HG03196 (cell line): ENCODE measurements around the gene PKD1.
"Not testable (repeated sequence)": the region's sequence is repeated elsewhere in the genome, so short reads cannot be mapped to it uniquely, and the experiment has no call there.

Source experiments
- ATAC-seq: cut with Tn5 transposase; IDR thresholded peaks from one replicate; pipeline ENCODE4 v1.9.1; 2021; ENCODE audit not compliant: unreplicated experiment

The PKD1 gene

DNA sequence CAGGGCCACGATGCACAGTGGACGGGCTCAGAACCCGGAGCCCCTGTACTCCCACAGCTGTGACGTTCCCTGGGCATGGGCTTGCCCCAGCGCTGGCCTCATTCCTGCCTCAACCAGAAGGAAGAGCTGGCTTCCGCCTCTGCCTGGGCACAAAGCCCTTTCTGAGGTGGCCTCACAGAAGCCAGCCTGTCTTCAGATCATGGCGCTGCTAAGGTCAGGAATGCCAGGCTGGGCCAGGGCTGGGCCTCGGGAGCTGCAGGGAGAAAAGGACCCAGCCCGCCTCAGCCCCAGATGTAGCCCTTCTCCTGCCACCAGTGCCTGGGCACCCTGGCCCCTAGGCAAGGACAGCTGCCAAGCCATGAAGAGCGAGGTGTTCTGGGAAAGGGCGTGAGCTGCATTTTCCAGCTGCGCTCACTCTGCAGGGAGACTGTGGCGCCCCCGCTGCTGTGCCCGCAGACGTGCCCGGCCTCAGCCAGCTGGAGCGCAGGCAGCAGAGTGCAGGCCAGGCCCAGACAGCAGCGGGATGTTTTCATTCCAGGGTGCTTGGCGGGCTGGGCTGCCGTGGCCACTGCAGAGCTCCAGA is 9.4 kb downstream of the PKD1 start:
- not testable (repeated sequence) for ATAC-seq

DNA sequence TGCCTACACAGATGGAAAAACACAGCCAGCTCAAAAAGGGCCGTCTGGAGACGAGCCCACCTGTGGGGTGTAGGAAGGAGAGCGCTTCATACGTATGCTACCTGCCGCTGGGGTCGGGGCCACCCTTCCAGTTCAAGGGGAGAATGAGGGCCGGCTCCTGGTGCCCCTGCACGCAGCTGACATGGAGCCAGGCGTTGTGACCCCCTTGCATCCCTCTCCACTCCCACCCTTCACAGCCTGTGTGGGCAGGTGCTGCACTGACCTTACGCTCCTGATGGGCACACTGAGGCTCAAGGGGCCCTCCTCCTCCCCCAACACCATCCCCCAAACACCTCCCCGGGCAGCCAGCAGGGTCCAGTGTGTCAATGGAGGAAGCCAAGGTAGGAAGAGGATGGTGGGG is 10.1 kb downstream of the PKD1 start:
- not testable (repeated sequence) for ATAC-seq

DNA sequence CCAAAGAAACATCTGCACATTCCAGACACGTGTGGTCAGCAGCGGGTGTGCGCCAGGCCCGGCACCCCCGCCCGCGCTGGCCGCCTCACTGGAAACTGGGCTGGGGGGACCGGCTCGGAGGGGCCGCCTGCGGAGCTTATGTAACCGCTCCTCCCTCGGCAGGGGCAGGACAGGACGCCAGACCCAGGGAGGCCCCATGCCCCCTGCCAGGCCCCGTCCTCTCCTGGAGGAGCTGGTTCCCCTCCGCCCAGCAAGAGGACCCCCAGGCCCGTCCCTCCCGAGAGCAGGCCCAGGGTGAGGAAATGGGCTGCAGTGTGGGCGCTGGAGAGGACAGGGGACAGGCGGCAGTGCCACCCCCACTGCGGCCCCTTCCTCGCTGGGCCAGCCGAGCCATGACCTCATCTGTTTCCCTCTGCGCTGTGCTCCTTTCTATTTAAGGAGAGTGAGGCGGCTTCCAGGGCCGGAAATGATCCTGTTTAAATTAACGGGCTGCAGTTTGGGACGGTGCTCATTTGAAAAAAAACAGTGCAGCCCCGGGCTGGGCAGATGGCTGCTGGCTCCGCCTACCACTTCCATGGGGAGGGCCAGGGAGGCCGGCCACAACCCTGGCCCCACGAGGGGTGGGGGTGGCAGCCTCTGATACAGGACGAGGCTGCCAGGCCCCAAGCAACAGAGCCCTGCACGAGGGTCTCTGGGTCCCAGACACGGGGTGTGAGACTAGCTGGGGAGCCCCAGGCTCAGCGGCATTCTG is 10.8 kb downstream of the PKD1 start:
- not testable (repeated sequence) for ATAC-seq

DNA sequence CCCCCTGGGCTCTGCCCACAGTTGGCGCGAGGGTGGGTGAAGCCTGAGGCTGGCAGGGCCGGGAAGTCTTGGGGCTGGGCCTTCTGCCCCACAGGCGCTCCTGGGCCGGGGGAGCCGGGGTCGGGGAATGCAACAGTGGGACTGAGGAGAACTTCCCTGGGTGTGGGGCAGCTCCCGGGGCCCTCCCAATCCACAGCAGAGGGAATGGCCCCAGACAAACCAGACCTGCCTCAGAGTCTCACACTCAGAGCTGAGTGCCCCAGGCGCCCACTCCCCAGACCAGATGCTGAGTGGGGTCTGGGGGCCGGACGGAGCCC is 11.4 kb downstream of the PKD1 start:
- ATAC-seq = not testable (repeated sequence)

DNA sequence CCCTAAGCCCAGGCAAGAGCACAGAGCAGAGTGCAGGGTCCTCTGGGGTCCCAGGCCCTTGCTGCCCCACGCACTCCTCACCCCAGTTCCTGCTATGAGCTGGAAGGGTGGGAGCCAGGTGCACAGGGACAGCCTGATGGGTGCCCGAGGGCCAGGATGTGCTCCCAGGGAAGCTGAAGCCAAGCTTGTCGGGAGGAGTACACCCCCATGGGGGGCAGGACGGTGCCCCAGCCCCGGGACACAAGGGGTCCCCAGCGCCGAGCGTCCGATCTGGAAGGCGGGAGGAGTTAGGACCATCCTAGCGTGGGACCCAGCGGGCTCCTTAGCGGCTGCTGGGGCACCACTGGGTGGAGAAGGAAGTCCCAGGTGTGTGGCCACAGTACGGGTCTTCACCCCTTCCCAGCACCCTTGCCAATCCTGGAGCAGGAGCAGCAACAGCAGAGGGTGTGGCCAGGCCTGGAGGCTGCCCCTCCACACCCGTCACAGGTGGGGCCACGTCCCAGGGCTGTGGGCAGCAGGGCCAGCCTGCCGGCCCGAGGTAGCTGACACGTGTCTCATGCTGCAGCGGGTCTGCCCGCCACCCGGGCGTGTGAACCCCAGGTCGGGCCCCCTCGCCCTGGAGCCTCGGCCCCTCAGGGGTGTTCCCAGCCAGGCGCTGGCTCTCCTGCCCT is 11.9 kb downstream of the PKD1 start:
- ATAC-seq = not testable (repeated sequence)

DNA sequence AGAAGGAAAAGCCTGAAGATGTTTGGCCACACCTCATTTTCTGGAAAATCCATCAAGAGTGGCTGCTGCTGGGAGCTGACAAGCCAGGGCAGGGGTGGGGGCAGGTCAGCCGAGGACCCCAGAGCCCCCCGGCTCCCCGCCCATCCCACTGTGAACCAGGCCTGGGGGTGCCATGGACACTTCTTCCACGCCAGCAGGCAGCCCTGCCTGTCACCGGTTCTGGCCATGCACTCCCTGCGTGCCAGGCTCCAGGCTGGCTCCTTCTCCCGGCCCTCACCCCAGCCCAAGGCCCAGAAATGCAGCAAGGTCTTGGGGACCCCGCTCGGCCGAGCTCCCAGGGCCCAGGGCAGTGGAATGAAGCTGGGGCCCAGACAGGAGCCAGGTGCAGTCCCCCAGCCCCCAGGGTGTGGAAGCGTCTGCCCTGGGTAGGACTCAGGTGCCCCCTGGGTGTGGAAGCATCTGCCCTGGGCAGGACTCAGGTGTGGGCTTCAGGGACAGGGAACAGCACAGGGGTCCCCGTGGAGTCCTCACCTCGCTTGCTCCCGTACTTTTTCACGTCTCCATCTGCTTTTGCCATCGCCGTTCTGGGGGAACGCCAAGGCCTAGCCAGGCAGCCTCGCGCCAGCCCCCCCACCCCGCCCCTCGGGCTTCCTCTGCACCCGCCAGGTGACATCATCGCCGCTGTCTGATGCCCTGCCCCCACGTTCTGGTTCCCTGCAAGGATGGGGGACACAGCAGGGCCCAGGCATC is 12.6 kb downstream of the PKD1 start:
- not testable (repeated sequence) for ATAC-seq

DNA sequence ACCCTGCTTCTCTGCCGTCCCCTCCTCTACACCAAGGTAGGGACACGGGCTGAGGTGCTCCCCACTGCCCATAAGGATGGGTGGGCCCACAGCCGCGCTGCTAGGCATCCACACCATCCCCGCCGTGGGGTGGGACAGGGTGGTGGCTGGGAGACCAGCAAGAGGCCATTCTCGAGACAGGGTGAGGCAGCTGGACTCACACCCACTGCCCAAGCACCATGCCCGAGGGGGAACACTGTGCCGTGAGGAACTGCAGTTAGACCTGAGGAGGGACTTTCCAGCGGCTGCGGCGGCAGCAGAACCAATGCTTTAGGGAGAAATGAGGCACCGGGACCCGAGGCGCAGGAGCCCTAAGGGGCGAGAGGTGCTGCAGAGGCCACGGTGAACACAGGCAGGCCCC is 13.3 kb downstream of the PKD1 start:
- ATAC-seq = no peak

DNA sequence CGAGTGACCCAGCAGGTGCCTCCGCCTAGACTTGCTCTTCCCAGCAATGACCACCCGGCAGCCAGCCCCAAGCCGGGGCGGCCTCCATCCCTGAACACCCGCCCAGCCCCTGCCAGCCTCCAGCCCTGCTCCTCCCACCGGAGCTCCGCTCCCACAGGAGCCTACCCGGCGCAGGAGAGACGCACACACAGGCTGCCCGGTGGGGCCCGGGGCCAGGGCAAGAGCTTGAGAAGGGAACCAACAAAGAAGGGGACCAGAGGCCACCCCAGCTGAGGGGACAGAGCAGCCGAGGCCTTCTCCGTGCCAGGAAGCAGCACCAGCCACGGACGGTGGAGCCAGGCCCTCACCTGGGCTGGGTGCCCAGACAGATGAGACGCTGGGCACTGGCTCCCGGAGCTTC is 13.8 kb downstream of the PKD1 start:
- no peak for ATAC-seq

DNA sequence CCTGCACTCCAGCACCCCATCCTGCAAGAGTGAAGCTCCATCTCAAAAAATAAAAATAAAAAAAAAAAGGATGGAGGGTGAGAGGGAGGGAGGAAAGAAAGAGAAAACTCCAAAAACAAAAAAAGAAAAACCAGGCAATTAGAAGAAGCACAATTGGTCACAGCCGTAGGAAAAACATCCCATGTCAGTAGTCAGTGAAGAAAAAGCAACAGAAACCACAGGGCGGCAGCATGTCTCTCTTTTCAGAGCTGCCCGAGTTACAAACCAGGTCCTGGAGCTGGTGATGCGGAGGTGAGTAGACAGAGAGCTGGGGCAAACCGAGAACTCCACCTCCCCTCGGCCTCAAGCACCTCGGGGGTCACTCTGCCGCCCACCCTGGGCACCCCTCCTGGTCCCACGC is 14.4 kb downstream of the PKD1 start:
- not testable (repeated sequence) for ATAC-seq

DNA sequence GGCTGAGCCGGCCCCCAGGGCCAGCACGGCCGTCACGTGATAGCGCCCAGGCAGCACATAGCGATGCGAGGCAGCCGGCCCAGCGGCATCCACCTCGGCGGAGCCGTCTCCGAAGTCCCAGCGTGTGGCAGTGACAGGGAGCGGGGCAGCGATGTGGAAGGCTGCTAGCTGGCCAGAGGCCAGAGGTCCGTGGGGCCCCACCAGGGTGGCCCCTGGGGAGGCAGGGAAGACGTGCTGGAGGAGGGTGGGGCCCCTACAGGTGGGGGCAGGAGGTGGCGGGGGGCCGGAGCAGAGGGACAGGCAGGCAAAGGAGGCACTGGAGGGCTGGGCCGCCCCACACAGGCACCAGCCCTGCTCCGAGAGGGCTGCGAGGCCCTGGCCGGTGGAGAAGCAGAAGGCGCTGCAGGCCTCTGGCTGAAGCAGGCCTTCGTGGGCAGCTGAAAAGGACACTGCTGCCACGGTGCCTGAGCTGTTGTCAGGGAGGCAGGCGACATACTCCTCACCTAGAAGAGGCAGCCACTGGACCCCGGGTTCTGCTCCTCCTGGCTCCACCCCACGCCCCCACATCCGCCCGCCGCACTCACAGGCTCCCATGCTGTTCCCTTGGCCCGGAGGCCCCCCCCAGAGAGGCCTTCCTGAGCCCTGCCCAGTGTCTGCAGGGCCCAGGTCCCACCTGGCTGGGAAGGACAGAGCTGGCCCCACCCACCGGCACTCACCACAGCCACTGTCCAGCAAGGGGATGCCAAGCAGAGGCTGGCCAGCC is 17.6 kb downstream of the PKD1 start:
- ATAC-seq = not testable (repeated sequence)

DNA sequence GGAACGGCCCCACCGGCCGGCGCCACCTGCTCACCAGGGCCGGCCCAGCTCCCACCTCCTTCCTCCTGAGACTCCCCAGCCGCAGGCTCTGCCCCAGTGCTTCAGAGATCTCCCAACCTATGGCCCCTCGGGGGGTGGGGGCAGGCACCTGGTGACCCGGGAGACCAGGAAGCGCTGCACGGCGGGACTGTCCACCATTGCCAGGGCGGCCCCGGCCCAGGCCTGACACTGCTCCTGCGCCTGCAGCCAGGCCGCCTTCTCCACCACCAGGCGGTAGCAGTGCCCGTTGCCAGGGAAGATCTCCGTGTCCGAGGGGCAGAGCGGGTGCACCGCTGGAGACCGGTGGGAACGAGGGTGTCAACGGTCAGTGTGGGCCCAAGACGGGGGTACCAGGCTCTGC is 18.4 kb downstream of the PKD1 start:
- ATAC-seq = not testable (repeated sequence)

DNA sequence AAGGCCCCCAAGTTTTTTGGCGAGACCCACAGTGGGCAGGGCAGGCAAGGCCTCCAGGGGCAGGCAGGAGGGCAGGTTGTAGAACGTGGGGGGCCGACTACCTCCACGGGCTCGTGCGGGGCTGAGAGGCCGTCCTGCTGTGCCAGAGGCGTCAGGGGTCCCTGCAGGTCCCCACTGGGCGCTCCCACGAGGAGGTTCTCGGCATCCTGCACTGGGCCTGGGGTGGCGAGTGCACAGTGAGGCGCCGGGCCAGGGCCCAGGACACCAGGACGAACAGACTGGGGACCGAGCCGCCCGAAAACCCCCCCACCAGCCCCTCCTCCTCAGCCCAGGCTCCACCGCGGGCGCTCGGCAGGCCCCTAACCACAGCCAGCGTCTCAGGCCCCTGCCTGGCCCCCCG is 19.3 kb downstream of the PKD1 start:
- ATAC-seq = not testable (repeated sequence)

DNA sequence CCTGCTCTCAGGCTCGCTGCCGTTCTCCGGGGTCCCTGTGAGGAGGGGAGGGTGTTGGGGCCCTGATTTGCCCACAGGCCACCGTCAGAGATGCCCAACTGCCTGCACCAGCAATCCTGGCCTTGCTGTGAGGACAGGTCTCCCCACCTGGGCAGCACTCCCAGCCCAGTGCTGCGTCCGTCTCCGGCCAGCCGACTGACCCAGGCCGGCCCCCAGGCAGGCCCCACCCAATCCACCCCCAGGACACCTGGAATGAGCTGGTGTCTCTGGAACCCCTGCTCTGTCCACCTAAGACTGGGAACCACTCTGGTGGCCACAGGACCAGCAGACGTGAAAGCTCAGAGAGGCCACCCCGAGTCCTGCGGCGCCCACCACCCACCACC is 20.1 kb downstream of the PKD1 start:
- no peak for ATAC-seq

DNA sequence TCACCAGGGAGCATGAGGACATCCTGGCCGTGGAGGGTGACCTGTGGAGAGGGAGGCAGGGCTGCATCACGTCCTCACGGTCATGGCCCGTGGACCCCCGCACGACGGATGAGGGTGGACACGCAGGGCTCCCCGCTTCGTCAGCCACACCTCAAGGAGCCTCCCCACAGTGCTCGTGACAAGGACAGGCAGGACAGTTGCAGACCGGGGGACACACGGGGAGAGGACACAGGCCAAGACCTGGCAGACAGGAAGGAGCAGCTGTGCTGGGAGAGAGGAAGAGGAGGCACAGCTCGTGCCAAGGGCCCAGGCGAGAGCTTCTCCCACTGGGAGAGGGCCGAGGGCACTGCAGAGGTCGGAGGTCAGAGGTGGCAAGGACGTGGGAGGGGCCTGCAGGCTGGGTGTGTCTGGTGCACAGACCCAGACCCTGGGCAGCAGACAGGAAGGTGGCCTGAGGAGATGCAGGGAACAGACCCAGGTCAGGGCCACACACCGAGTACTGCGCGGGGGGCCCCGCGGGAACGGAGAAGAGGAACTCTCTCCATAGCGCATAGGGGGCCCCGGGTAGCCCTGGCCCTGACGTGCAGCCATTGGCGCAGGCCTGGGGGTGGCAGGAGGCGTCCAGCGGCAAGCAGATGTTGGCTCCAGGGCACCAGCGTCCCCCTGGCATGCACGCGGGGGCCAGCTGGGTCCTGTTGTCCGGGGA is 20.7 kb downstream of the PKD1 start:
- ATAC-seq = not testable (repeated sequence)

DNA sequence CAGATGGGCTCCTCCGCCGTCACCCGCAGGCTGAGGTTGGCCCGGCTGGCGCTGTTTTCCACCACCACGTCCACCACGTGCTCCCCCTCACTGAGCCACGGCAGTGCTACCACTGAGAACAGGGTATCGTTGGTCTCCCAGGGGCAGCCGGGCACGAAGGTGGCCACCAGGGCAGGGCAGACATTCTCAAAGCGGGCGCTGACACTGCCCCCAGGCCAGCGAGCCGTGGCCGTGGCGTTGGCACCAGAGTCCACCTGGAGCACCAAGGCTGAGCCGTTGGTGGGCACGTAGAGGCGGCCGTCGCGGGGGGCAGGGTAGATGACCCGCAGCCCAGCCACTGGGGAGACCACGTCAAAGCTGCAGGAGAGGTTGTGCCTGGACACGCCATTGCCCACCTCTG is 21.5 kb downstream of the PKD1 start:
- ATAC-seq = not testable (repeated sequence)

DNA sequence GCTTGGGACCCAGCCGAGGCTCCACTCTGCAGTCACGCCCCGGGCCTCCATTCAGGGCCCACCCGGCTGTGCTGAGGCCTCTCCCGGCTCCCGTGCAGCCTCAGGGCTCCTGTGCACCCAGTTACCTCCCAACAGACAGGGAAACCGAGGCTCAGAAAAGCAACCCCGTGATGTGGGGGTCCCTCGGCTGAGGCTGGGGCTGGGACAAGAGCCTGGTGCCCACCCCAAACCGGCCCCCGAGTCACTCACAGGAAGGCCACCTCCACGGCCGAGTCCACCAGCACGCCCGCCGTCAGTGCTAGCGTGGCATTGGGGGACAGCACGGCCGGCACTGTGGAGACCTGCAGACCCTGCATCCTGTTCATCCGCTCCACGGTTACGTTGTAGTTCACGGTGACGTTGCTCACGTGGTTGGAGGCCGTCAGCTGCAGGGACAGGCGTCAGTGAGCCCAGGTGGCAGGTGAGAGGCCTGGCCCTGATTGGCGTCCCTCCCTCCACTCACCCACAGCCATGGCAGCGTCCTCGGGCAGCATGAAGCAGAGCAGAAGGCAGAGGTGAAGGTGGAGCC is 23.1 kb downstream of the PKD1 start:
- not testable (repeated sequence) for ATAC-seq

DNA sequence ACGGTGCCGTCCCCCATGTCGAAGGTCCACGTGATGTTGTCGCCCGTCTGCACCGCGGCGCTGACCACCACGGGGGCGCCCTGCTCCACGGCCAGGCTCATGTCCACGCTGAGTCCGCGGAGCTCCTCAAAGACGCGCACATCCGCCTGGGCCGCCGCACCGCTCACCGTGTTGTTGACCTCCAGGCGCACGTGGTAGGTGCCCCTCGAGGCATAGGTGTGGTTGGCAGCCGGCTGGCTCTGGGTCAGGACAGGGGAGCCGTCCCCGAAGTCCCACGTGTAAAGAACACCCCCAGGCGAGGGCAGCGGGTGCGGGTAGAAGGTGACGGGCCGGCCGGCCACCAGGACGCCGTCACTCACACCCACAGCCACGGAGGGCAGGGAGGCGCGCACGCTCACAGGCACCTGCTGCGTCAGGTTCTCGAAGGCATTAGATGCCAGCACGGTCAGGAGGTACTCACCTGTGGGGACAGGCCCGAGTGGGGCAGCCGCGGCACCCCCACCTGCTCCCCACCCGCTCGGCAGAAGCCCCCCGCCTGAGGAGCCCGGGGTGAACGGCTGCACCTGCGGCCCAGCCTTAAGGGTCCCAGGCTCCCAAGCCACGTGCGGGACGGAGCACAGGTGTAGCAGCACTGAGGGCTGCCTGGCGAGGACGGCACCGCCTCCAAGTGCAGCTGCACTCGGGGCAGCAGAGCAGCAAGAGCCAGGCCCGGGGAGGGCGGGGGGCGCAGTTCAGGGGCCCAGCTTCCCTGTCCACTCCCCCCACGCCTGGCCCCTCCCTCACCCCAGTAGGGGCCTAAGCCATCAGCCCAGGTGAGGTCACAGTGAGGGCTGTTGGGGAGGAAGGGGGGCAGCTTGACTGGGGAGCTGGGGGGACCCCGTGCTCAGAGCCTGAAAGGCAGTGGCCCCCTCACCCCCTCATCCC is 24.0 kb downstream of the PKD1 start:
- not testable (repeated sequence) for ATAC-seq

DNA sequence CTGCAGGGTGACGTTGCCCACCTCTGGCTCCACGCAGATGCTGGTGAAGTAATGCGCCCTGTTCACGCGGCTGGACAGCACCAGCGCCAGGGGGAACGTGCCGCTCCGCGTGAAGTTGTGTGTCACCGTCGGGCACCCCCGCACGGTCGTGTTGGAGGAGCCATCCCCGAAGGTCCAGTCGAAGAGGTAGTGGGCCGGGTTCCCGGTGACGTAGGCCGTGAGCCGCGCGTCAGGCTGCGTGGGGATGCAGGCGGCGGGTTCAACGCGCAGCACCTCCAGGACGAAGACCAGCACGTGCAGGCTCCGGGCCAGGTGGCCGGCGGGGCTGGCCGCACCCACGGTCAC is 24.7 kb downstream of the PKD1 start:
- not testable (repeated sequence) for ATAC-seq
